ENCODE measurements around the gene MAP2K1. TPM values are rescaled to one million over a fixed set of nuclear protein-coding genes. Genes with fewer than 3 reads are reported as not detected.
A peak's percentile ranks its signal among the peaks of the same experiment; 100 is the strongest.
"Not testable (repeated sequence)": the region's sequence is repeated elsewhere in the genome, so short reads cannot be mapped to it uniquely, and the experiment has no call there.

The MAP2K1 gene
- polyA plus RNA-seq, 2 donors = 34.5 to 68.1 TPM

- peak overlapping the region; percentile 73 to 85 for H3K4me3 ChIP-seq (ENCODE audit: low read depth in 1 of 2, low read length in 2 of 2)
- H3K27me3 ChIP-seq (ENCODE audit: control insufficient read depth in 1 of 2, insufficient read depth in 2 of 2, low read length in 2 of 2) = no peaks in the 10 kb centered on the region
- peaks cover 0 to 5% of the 10 kb centered on the region in 2 donors for H3K4me1 ChIP-seq (ENCODE audit: control insufficient read depth in 2 of 2, insufficient read depth in 2 of 2, low read length in 1 of 2)
- H3K9me3 ChIP-seq (ENCODE audit: control insufficient read depth in 2 of 2, insufficient read depth in 1 of 2, low read depth in 1 of 2, low read length in 1 of 2) = no peaks in the 10 kb centered on the region
- H3K27ac ChIP-seq (ENCODE audit: low read depth in 2 of 2, low read length in 1 of 2) = peak overlapping the region; percentile 95 to 97
- 12 to 16% methylated on average over 17 of the region's 17 CpGs for WGBS, 2 donors
- peaks cover 9 to 26% of the 10 kb centered on the region in 2 donors for H3K36me3 ChIP-seq (ENCODE audit: control insufficient read depth in 2 of 2, insufficient read depth in 2 of 2, low read length in 1 of 2)
Observed at GRCh38 chr15:66496951-66497501, 110.3 kb downstream of the MAP2K1 start.

- peak within 1 kb of the TSS; percentile 73 to 85 for H3K4me3 ChIP-seq (ENCODE audit: low read depth in 1 of 2, low read length in 2 of 2)
- peaks cover 11 to 26% of the 10 kb centered on the region in 2 donors for H3K36me3 ChIP-seq (ENCODE audit: control insufficient read depth in 2 of 2, insufficient read depth in 2 of 2, low read length in 1 of 2)
- H3K27ac ChIP-seq (ENCODE audit: low read depth in 2 of 2, low read length in 1 of 2) = peak within 1 kb of the TSS; percentile 95 to 97
- H3K9me3 ChIP-seq (ENCODE audit: control insufficient read depth in 2 of 2, insufficient read depth in 1 of 2, low read depth in 1 of 2, low read length in 1 of 2) = no peaks in the 10 kb centered on the region
- H3K27me3 ChIP-seq (ENCODE audit: control insufficient read depth in 1 of 2, insufficient read depth in 2 of 2, low read length in 2 of 2) = no peaks in the 10 kb centered on the region
- WGBS, 2 donors = 7 to 8% methylated on average over 42 to 43 of the region's 43 CpGs
- H3K4me1 ChIP-seq (ENCODE audit: control insufficient read depth in 2 of 2, insufficient read depth in 2 of 2, low read length in 1 of 2) = peaks cover 0 to 5% of the 10 kb centered on the region in 2 donors
Observed at GRCh38 chr15:66497502-66498455, 111.1 kb downstream of the MAP2K1 start, which contains the start of gene SNAPC5. Gene SNAPC5, minus strand, starts transcription at chr15:66497762. Its CDS starts 31 bp downstream, at chr15:66497731.

GRCh38 chr15:66498501-66499386, 112.0 kb downstream of the MAP2K1 start:
- Histone ChIP-seq H3K27me3 (ENCODE audit: control insufficient read depth in 1 of 2, insufficient read depth in 2 of 2, low read length in 2 of 2) (no peaks in the 10 kb centered on the region), H3K4me3 (ENCODE audit: low read depth in 1 of 2, low read length in 2 of 2) (no peak overlapping the region), H3K4me1 (ENCODE audit: control insufficient read depth in 2 of 2, insufficient read depth in 2 of 2, low read length in 1 of 2) (peaks cover 0 to 5% of the 10 kb centered on the region in 2 donors), H3K9me3 (ENCODE audit: control insufficient read depth in 2 of 2, insufficient read depth in 1 of 2, low read depth in 1 of 2, low read length in 1 of 2) (no peaks in the 10 kb centered on the region), H3K36me3 (ENCODE audit: control insufficient read depth in 2 of 2, insufficient read depth in 2 of 2, low read length in 1 of 2) (peaks cover 11 to 26% of the 10 kb centered on the region in 2 donors), H3K27ac (ENCODE audit: low read depth in 2 of 2, low read length in 1 of 2) (no peak overlapping the region)
- WGBS, 2 donors = 46% methylated on average over 3 of the region's 3 CpGs

GRCh38 chr15:66500346-66500745, 113.6 kb downstream of the MAP2K1 start:
- peaks cover 8 to 23% of the 10 kb centered on the region in 2 donors for H3K36me3 ChIP-seq (ENCODE audit: control insufficient read depth in 2 of 2, insufficient read depth in 2 of 2, low read length in 1 of 2)
- not testable (repeated sequence) for H3K4me3 ChIP-seq (ENCODE audit: low read depth in 1 of 2, low read length in 2 of 2); H3K4me1 ChIP-seq (ENCODE audit: control insufficient read depth in 2 of 2, insufficient read depth in 2 of 2, low read length in 1 of 2); H3K27me3 ChIP-seq (ENCODE audit: control insufficient read depth in 1 of 2, insufficient read depth in 2 of 2, low read length in 2 of 2); H3K9me3 ChIP-seq (ENCODE audit: control insufficient read depth in 2 of 2, insufficient read depth in 1 of 2, low read depth in 1 of 2, low read length in 1 of 2); H3K27ac ChIP-seq (ENCODE audit: low read depth in 2 of 2, low read length in 1 of 2)
- 82 to 84% methylated on average over 7 of the region's 7 CpGs for WGBS, 2 donors

- no peaks in the 10 kb centered on the region for H3K4me1 ChIP-seq (ENCODE audit: control insufficient read depth in 2 of 2, insufficient read depth in 2 of 2, low read length in 1 of 2)
- peaks cover 8 to 23% of the 10 kb centered on the region in 2 donors for H3K36me3 ChIP-seq (ENCODE audit: control insufficient read depth in 2 of 2, insufficient read depth in 2 of 2, low read length in 1 of 2)
- WGBS, 2 donors = 58 to 63% methylated on average over 10 of the region's 10 CpGs
- no peaks in the 10 kb centered on the region for H3K9me3 ChIP-seq (ENCODE audit: control insufficient read depth in 2 of 2, insufficient read depth in 1 of 2, low read depth in 1 of 2, low read length in 1 of 2)
- no peaks in the 10 kb centered on the region for H3K27me3 ChIP-seq (ENCODE audit: control insufficient read depth in 1 of 2, insufficient read depth in 2 of 2, low read length in 2 of 2)
- peak overlapping the region in 1 of 2 donors; percentile 22 for H3K27ac ChIP-seq (ENCODE audit: low read depth in 2 of 2, low read length in 1 of 2)
- H3K4me3 ChIP-seq (ENCODE audit: low read depth in 1 of 2, low read length in 2 of 2) = peak overlapping the region in 1 of 2 donors; percentile 98
Observed at GRCh38 chr15:66502491-66502890, 115.8 kb downstream of the MAP2K1 start.

- 37% methylated on average over 13 of the region's 13 CpGs for WGBS, 2 donors
- not testable (repeated sequence) for H3K4me1 ChIP-seq (ENCODE audit: control insufficient read depth in 2 of 2, insufficient read depth in 2 of 2, low read length in 1 of 2); H3K27me3 ChIP-seq (ENCODE audit: control insufficient read depth in 1 of 2, insufficient read depth in 2 of 2, low read length in 2 of 2); H3K9me3 ChIP-seq (ENCODE audit: control insufficient read depth in 2 of 2, insufficient read depth in 1 of 2, low read depth in 1 of 2, low read length in 1 of 2)
- Histone ChIP-seq H3K27ac (ENCODE audit: low read depth in 2 of 2, low read length in 1 of 2) (peak overlapping the region in 1 of 2 donors; percentile 4), H3K4me3 (ENCODE audit: low read depth in 1 of 2, low read length in 2 of 2) (peak overlapping the region; percentile 28 to 98), H3K36me3 (ENCODE audit: control insufficient read depth in 2 of 2, insufficient read depth in 2 of 2, low read length in 1 of 2) (peaks cover 8 to 23% of the 10 kb centered on the region in 2 donors)
Observed at GRCh38 chr15:66503041-66503648, 116.4 kb downstream of the MAP2K1 start.

GRCh38 chr15:66503780-66504562, 117.3 kb downstream of the MAP2K1 start:
- Histone ChIP-seq H3K4me1 (ENCODE audit: control insufficient read depth in 2 of 2, insufficient read depth in 2 of 2, low read length in 1 of 2) (no peaks in the 10 kb centered on the region), H3K4me3 (ENCODE audit: low read depth in 1 of 2, low read length in 2 of 2) (peak overlapping the region; percentile 94 to 98), H3K27me3 (ENCODE audit: control insufficient read depth in 1 of 2, insufficient read depth in 2 of 2, low read length in 2 of 2) (no peaks in the 10 kb centered on the region), H3K36me3 (ENCODE audit: control insufficient read depth in 2 of 2, insufficient read depth in 2 of 2, low read length in 1 of 2) (peaks cover 8 to 19% of the 10 kb centered on the region in 2 donors), H3K27ac (ENCODE audit: low read depth in 2 of 2, low read length in 1 of 2) (peak overlapping the region; percentile 89 to 99), H3K9me3 (ENCODE audit: control insufficient read depth in 2 of 2, insufficient read depth in 1 of 2, low read depth in 1 of 2, low read length in 1 of 2) (no peaks in the 10 kb centered on the region)
- WGBS, 2 donors = 0 to 1% methylated on average over 12 of the region's 12 CpGs

- Histone ChIP-seq H3K9me3 (ENCODE audit: control insufficient read depth in 2 of 2, insufficient read depth in 1 of 2, low read depth in 1 of 2, low read length in 1 of 2) (no peaks in the 10 kb centered on the region), H3K36me3 (ENCODE audit: control insufficient read depth in 2 of 2, insufficient read depth in 2 of 2, low read length in 1 of 2) (peaks cover 8 to 13% of the 10 kb centered on the region in 2 donors), H3K27me3 (ENCODE audit: control insufficient read depth in 1 of 2, insufficient read depth in 2 of 2, low read length in 2 of 2) (no peaks in the 10 kb centered on the region), H3K27ac (ENCODE audit: low read depth in 2 of 2, low read length in 1 of 2) (peak within 1 kb of the TSS; percentile 89 to 99), H3K4me3 (ENCODE audit: low read depth in 1 of 2, low read length in 2 of 2) (peak within 1 kb of the TSS; percentile 94 to 98), H3K4me1 (ENCODE audit: control insufficient read depth in 2 of 2, insufficient read depth in 2 of 2, low read length in 1 of 2) (no peaks in the 10 kb centered on the region)
- WGBS, 2 donors = 0 to 1% methylated on average over 46 of the region's 46 CpGs
Observed at GRCh38 chr15:66504563-66505429, 118.1 kb downstream of the MAP2K1 start, which contains the start of the genes RPL4 and ZWILCH. Gene RPL4, minus strand, starts transcription at chr15:66504855. Its CDS starts 65 bp downstream, at chr15:66504790. Gene ZWILCH, plus strand, starts transcription at chr15:66505326. Its CDS starts 13 bp downstream, at chr15:66505339.

Data from esophagus (tissue), 2 donors.